ENCODE measurements around the gene OXSM.

The OXSM gene

GRCh38 chr3:25789596-25790556 lies at the start of gene OXSM:
Gene OXSM (plus strand): TSS chr3:25790090. CDS start chr3:25791021, 931 bp downstream.
- DNase-seq (ENCODE audit: low read depth) = peak; percentile 83

GRCh38 chr3:25744470-25744869 lies 45.4 kb upstream of the OXSM start:
- DNase-seq (ENCODE audit: low read depth) = no peak

- DNase-seq (ENCODE audit: low read depth) = no peak
Measured at GRCh38 chr3:25747033-25747432, 42.9 kb upstream of the OXSM start.

- no peak for DNase-seq (ENCODE audit: low read depth)
Measured at GRCh38 chr3:25748189-25748588, 41.7 kb upstream of the OXSM start.

GRCh38 chr3:25749031-25749581 lies 40.8 kb upstream of the OXSM start:
- no peak for DNase-seq (ENCODE audit: low read depth)

- DNase-seq (ENCODE audit: low read depth) = no peak
Measured at GRCh38 chr3:25751048-25751447, 38.8 kb upstream of the OXSM start.

GRCh38 chr3:25751725-25752124 lies 38.2 kb upstream of the OXSM start:
- DNase-seq (ENCODE audit: low read depth) = no peak

GRCh38 chr3:25768851-25769250 lies 21.0 kb upstream of the OXSM start:
- no peak for DNase-seq (ENCODE audit: low read depth)

GRCh38 chr3:25775936-25776335 lies 14.0 kb upstream of the OXSM start:
- no peak for DNase-seq (ENCODE audit: low read depth)

- no peak for DNase-seq (ENCODE audit: low read depth)
Measured at GRCh38 chr3:25780618-25781017, 9.3 kb upstream of the OXSM start.

- no peak for DNase-seq (ENCODE audit: low read depth)
Measured at GRCh38 chr3:25781145-25781757, 8.6 kb upstream of the OXSM start.

- DNase-seq (ENCODE audit: low read depth) = no peak
Measured at GRCh38 chr3:25781758-25782594, 7.9 kb upstream of the OXSM start.

- DNase-seq (ENCODE audit: low read depth) = no peak
Measured at GRCh38 chr3:25782636-25782937, 7.3 kb upstream of the OXSM start.

GRCh38 chr3:25782938-25783660 lies 6.8 kb upstream of the OXSM start, which contains the start of gene NGLY1:
Gene NGLY1 (minus strand): TSS chr3:25783443. CDS start chr3:25783390, 53 bp downstream.
- DNase-seq (ENCODE audit: low read depth) = peak; percentile 51

- DNase-seq (ENCODE audit: low read depth) = no peak
Measured at GRCh38 chr3:25783661-25784512, 6.0 kb upstream of the OXSM start.

GRCh38 chr3:25784971-25785370 lies 4.9 kb upstream of the OXSM start:
- no peak for DNase-seq (ENCODE audit: low read depth)

GRCh38 chr3:25785826-25786225 lies 4.1 kb upstream of the OXSM start:
- DNase-seq (ENCODE audit: low read depth) = no peak

- DNase-seq (ENCODE audit: low read depth) = no peak
Measured at GRCh38 chr3:25787689-25788088, 2.2 kb upstream of the OXSM start.

GRCh38 chr3:25789209-25789595 lies 688 bp upstream of the OXSM start:
- DNase-seq (ENCODE audit: low read depth) = no peak

GRCh38 chr3:25801786-25802185 lies 11.9 kb downstream of the OXSM start:
- no peak for DNase-seq (ENCODE audit: low read depth)

- no peak for DNase-seq (ENCODE audit: low read depth)
Measured at GRCh38 chr3:25803833-25804232, 13.9 kb downstream of the OXSM start.

Measured in HS-27A (cell line).